NCI-H1436 (cell line): Measurements from ENCODE around the gene VPS26C.

Source experiments
- DNase-seq: peaks from one replicate; lab custom pipeline; 2025; lab: John Stamatoyannopoulos, UW

VPS26C gene

GRCh38 chr21:37264808-37265207 lies 2.3 kb downstream of the VPS26C start:
- no peak for DNase-seq

GRCh38 chr21:37263827-37264600 lies 3.1 kb downstream of the VPS26C start:
- DNase-seq = no peak

- no peak for DNase-seq
Observed at GRCh38 chr21:37259426-37259825, 7.7 kb downstream of the VPS26C start.

GRCh38 chr21:37257967-37258877 lies 8.9 kb downstream of the VPS26C start:
- peak; percentile 44 for DNase-seq

- no peak for DNase-seq
Observed at GRCh38 chr21:37257511-37257966, 9.6 kb downstream of the VPS26C start.

GRCh38 chr21:37253991-37254390 lies 13.1 kb downstream of the VPS26C start:
- no peak for DNase-seq

GRCh38 chr21:37251294-37251634 lies 15.9 kb downstream of the VPS26C start:
- DNase-seq = no peak

GRCh38 chr21:37249112-37249904 lies 17.8 kb downstream of the VPS26C start:
- no peak for DNase-seq

GRCh38 chr21:37248298-37248697 lies 18.8 kb downstream of the VPS26C start:
- DNase-seq = no peak

- DNase-seq = no peak
Observed at GRCh38 chr21:37245151-37245550, 22.0 kb downstream of the VPS26C start.

- no peak for DNase-seq
Observed at GRCh38 chr21:37244501-37245095, 22.5 kb downstream of the VPS26C start.

- no peak for DNase-seq
Observed at GRCh38 chr21:37243961-37244360, 23.2 kb downstream of the VPS26C start.

- no peak for DNase-seq
Observed at GRCh38 chr21:37241426-37241825, 25.7 kb downstream of the VPS26C start.

- DNase-seq = no peak
Observed at GRCh38 chr21:37240978-37241377, 26.2 kb downstream of the VPS26C start.

- DNase-seq = no peak
Observed at GRCh38 chr21:37237764-37238163, 29.4 kb downstream of the VPS26C start.

- no peak for DNase-seq
Observed at GRCh38 chr21:37237346-37237745, 29.8 kb downstream of the VPS26C start.

GRCh38 chr21:37233551-37234146 lies 33.5 kb downstream of the VPS26C start:
- DNase-seq = no peak

- no peak for DNase-seq
Observed at GRCh38 chr21:37232274-37233018, 34.7 kb downstream of the VPS26C start.

GRCh38 chr21:37231671-37232070 lies 35.5 kb downstream of the VPS26C start:
- DNase-seq = no peak

- no peak for DNase-seq
Observed at GRCh38 chr21:37231249-37231645, 35.9 kb downstream of the VPS26C start.
